OCI-LY7 (cell line): ENCODE data around the gene UQCR10.

Experiments used
- CTCF ChIP-seq: fragments of 200-600 bp; sonication (generic); conservative IDR thresholded peaks from 2 replicates; pipeline ENCODE4 v1.5.1; 2014; ENCODE audit warnings: mild to moderate bottlenecking, antibody characterized with exemption, low read length, moderate library complexity, mixed read lengths
- EZH2phosphoT487 ChIP-seq: fragments of 200-600 bp; sonication (generic); IDR thresholded peaks from 2 replicates; pipeline ENCODE4 v1.6.1; 2018; ENCODE audit warnings: low read depth, borderline replicate concordance, mild to moderate bottlenecking, mixed run types, antibody characterized with exemption, low read length, moderate library complexity, mixed read lengths

DNA sequence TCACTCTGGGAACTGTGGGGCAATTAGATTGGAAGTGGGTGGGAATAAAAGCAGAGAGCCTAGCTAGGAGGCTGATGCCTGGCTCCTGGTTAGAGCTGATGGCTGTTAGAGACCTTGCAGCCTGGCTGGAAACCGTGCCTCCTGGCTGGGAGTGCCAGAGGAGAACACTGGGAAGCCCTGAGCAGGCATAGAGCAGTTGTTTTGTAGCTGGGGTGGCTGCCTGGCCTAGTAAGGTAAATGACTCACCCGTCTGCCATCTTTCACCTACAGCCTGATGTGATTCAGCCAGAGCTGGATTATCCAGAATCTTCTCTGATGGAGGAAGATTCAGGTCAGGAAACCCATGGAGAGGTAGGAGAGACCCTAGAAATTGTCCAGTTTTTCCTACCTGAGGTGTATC is 6.1 kb downstream of the UQCR10 start:
- TF ChIP-seq CTCF (no peak), EZH2phosphoT487 (no peak)
